Renal cortex interstitium (tissue), 11 donors: ENCODE results near the gene IGFN1. TPM values are rescaled to one million over a fixed set of nuclear protein-coding genes. Genes with fewer than 3 reads are reported as not detected.

Experiments used
- DNase-seq, 11 donors: peaks; one replicate each; pipeline ENCODE4 v3.0.0-alpha.2; 2013; ENCODE audit warnings: low read depth in 9 of 11, low spot score in 4 of 11; ENCODE audit errors: extremely low read depth in 1 of 11
- polyA plus RNA-seq, 3 donors: library from polyadenylated mRNA; unstranded; fragments of 120-200 nt; gene quantifications; one replicate each; pipeline ENCODE4 v1.2.1, GENCODE V29; 2013; ENCODE audit not compliant: insufficient read length in 3 of 3

IGFN1 gene
- polyA plus RNA-seq, 3 donors = 0.79 to 1.3 (median 1.0) TPM

DNA sequence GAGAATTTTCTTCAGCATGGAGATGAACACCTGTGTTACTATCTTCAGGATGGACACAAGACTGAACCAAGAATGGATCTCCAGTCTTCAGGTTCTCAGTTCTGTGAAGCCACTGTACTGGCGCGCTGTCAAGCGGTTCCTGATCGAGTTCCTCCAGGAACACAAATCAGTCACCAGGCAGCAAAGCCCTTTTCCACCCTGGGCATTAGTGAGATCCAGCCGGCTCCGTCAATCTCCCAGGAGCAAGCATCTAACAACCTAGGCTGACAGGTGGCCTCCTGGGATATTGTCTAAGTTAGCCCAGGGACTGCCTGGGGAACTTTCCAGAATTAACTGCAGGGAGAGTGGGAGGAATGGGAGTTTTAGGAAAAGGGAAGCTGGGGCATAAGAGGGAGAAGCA is 9.7 kb upstream of the IGFN1 start:
- DNase-seq = no peak

DNA sequence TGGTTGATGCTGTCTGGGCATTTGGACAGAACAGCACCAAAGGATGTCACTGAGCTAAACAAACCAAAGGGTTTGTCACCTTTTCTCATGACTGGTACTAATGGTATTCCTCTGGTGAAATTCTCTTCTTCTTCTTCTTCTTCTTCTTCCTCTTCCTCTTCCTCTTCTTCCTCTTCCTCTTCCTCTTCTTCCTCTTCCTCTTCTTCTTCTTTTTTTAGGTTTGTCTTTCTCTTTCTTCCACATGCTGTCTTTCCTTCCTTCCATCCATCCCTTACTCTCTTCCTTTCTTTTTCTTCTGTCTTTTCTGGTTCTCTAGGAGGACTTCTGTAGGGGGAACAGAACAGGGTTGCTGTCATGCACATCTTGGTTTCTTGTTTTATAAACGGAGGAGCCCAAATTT is 9.3 kb upstream of the IGFN1 start:
- DNase-seq = no peak

DNA sequence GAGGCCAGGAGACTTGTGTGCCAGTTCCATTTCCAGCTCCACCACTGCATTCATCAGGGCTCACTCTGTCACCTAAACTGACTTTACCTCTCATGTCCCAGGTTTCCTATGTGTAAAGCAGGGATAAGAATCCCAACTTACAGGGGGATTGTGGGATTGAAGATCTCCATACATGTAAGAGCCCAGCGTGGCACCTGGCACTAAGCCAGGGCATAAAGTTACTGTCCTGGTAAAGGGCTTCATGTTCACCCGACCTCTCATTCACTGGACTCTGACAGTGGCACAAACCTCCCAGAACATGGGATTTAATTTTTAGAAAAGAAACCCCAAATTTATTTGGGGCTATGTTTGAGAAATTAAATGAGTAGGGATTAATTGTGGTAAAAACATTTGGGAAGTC is 8.9 kb upstream of the IGFN1 start:
- DNase-seq = no peak

DNA sequence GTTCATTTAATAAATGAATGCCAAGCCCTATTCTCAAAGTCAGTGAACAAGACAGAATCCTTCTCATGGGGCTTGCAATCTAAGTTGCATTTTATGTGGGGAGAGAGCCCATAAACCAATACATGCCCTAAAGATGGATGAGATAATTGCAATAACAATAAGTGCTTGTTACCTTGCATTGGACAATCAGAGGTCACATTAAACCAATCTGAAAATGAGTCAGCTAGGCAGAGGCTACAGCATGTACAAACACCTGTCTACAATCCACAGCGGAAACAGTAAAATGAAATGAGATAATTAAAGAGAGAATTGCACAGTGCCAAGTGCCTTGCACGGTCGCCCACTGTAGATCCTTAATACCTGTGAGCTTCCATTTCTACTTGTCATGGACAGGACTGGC is 7.4 kb upstream of the IGFN1 start:
- DNase-seq = no peak

DNA sequence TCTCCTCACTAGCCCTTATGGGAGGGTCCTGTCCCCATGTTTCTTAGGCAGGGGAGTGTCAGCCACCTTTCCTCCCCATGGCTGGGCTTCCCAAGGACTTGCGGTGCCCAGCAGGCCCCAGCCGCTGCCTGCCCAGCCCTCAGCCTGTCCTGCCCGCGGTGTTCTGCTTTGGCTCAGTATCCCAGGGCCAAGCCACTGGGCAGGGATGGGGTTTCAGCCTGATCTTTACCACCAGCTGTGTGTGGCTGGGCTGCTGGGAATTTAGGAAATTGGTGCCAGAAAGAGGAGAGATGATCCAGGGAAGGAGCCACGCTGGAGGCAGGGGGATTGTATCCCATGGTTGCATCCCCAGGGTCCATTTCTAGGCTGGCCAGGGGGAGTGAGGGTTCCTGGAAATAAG is 6.9 kb upstream of the IGFN1 start:
- DNase-seq = no peak

DNA sequence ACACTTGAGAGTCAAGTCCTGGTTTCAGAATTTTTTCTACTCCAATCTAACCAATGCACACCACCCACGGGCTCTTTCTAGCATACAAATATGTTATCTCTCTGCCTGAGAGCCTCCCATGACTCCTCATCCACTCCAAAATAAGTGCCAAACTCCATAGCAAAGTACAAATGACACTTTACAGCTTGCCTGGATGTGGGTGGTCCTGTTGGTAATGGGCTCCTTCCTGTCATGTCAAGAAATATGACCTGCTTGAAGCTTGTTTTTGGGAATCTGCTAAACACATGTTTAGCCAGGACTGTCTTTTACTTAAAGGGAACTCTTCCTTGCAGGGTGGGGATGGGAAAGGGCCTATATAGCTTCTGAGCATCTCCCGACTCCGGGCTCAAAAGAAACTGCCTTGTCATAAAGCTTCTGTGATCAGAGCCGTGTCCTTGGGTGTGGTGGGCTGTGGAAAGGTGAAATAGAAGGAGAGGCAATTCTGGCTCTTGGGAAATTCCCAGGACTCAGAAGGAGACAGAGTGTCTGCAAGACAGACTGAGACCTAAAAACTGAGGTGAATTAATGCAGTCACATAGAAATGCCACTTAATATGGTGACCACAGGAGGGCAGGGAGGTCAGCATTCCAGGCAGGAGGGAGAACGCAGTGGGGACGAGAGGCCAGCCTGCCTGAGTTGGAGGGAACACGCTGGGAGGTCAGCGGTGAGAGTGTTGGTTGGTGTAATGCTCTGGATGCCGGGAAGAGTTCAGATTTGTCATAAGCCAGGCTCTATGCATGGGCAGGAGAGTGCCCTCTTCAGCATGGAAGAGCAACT is 6.1 kb upstream of the IGFN1 start:
- peak in 2 of 11 donors; percentile 12 to 46 for DNase-seq

- no peak for DNase-seq
Observed at GRCh38 chr1:201185123-201185453, 5.5 kb upstream of the IGFN1 start.

DNA sequence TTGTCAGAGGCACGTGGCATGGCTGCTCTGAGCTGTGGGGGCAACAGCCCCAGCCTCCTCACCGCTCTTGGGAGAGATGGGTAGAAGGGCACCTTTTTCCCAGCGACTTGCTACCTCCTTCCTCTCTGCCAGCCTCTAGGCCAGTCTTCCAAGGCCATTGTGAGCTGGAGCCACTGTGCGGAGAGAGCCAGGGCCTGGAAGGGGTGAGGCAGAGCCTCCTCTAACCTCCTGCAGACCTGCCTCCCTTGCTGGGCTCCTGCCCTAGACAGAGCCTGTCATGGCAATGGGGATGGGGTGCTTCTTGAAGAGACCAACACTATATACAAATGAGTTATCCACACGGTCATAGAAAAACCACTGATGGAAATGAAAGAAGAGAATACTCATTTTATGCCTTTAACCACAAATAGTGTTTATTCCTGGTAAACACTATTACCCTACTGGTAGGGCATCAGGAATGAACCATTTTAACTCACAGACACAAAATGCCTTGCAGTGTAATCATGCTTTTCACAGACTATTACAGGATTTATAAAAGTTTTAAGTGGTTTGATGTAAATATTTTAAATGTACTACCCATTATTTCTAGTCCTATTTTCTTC is 5.0 kb upstream of the IGFN1 start:
- DNase-seq = no peak

GRCh38 chr1:201186192-201186591 is 4.4 kb upstream of the IGFN1 start:
- no peak for DNase-seq

DNA sequence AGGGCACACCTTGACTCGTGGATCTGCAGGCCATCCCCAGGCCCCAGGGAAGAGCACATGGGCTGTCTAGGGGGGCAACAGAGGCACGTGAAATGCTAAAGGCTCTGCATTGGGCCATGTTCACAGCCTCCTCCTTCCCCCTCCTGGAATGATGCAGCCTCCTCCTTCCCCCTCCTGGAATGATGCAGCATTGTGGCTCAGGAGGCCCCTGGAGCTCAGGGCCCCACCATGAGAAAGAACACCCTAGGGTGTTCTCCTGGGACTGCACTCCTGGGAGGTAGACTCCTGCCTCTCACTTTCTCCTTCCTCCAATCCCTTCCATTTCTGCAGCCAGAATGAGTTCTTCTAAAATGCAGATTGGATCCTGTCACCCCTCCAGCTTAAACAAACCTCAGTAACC is 1.5 kb upstream of the IGFN1 start:
- DNase-seq = no peak

DNA sequence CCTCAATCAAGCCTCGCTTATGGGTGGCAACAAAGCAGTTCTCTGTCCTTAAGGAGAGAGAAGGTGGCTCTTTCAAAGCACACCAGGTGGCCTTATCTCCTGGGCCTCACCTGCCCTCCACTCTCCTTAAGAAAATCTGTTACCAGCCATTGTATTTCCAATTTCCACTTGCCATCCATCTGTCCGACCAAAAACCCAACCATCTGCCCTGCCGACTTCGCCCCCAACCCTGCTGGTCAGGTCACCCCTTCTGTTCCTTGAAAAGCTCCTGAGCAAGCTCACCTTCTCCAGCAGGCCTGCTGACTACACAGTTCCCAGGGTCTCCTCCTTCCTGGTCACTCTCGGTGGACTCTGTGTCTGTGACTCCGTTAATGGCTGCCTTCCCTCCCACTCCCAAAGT is 619 bp upstream of the IGFN1 start:
- no peak for DNase-seq

DNA sequence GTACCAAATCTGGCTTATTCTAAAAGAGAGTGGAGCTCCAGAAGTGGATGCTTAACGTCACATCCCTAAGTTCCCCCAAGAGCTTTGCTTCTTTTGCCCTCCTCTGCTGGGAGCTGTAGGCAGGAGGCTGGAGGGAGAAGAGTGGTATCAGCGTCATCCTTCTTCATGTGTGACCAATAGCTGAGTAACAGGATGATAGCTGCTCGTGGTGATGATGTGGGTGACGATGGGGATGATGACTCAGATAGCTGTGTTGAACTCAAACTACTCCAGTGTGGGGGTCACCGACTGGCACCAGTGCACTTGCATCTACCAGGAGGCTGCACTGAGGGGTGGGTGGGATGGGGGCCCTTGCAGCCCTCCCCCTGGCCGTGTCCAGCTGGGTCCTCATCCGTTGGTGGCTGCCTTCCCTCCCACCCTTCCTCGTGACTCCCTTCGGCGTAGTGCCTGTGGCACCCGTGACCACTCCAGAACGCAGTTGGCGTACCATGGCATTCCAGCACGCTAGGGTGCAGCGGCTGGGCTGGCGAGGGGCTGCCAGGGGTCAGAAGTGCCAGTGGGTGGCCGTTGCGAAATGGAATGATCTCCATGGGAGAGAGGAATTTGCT is 1.1 kb downstream of the IGFN1 start:
- no peak for DNase-seq

- DNase-seq = no peak
Observed at GRCh38 chr1:201192261-201192788, 1.7 kb downstream of the IGFN1 start.

- DNase-seq = no peak
Observed at GRCh38 chr1:201194046-201194445, 3.4 kb downstream of the IGFN1 start.

- no peak for DNase-seq
Observed at GRCh38 chr1:201198598-201198997, 8.0 kb downstream of the IGFN1 start.

DNA sequence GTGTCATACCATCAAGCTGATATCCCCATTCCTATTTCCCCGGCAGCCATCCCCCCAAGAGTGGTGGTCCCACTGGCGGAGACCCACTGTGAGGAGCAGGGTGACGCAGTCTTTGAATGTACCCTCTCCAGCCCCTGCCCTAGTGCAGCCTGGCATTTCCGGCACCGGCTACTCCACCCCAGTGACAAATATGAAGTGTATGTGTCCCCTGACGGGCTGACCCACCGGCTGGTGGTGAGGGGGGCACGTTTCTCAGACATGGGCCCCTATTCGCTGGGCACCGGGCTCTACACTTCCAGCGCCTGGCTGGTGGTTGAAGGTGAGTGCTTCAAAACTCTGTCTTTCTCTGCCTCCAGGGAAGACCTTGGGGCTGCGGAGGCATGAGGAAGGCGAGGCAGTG is 14.4 kb downstream of the IGFN1 start:
- DNase-seq = no peak

- DNase-seq = no peak
Observed at GRCh38 chr1:201206176-201206575, 15.6 kb downstream of the IGFN1 start.

DNA sequence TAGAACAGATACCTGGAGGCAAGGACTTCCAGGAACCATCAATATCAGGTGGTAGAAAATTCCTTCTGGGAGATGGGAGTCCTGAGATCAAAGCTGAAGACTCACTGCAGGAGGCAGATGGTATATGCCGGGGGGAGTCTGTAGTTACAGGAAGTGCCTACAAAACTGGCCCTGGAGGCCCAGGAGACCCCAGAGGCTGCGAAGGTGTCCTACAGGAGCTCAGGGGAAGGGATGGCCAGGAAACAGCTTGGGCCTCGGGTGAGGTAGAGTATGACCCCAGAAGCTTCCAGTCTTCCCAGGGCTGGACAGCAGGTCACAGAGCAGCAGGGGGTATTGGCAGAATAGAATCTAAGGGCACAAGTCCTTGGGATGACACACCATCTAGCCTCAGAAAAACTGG is 16.4 kb downstream of the IGFN1 start:
- DNase-seq = no peak

DNA sequence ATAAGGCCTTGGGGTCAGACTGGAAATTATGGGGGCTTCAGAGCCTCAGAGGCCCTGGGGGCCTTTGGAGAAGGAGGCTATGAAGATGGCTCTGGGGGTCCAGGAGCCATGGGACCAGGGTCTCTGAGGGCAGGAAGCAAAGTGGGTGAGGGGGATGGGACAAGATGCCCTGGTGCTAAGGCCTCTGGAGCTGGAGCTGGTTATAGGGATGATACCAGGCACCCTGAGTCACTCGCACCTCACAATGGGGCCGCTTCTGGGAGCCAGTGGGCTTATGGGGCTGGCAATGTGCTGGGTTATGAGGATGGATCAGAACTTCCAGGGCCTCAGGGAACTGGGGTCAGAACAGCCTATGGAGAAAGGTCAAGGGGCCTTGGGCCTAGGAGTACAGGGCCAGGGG is 17.6 kb downstream of the IGFN1 start:
- no peak for DNase-seq

- no peak for DNase-seq
Observed at GRCh38 chr1:201212056-201212455, 21.4 kb downstream of the IGFN1 start.
